T-helper 1 cell (primary cell): ENCODE data around the gene KLHL30.

Experiments used
- DNase-seq, 5 donors: peaks; one replicate each; pipeline ENCODE4 v3.0.0-alpha.2; 2012 to 2020
- total RNA-seq, 4 donors: gene quantifications; one replicate each; lab custom pipeline; 2026; lab: John Stamatoyannopoulos, UW

Gene KLHL30
- 0 reads per million in 4 donors for total RNA-seq

DNA sequence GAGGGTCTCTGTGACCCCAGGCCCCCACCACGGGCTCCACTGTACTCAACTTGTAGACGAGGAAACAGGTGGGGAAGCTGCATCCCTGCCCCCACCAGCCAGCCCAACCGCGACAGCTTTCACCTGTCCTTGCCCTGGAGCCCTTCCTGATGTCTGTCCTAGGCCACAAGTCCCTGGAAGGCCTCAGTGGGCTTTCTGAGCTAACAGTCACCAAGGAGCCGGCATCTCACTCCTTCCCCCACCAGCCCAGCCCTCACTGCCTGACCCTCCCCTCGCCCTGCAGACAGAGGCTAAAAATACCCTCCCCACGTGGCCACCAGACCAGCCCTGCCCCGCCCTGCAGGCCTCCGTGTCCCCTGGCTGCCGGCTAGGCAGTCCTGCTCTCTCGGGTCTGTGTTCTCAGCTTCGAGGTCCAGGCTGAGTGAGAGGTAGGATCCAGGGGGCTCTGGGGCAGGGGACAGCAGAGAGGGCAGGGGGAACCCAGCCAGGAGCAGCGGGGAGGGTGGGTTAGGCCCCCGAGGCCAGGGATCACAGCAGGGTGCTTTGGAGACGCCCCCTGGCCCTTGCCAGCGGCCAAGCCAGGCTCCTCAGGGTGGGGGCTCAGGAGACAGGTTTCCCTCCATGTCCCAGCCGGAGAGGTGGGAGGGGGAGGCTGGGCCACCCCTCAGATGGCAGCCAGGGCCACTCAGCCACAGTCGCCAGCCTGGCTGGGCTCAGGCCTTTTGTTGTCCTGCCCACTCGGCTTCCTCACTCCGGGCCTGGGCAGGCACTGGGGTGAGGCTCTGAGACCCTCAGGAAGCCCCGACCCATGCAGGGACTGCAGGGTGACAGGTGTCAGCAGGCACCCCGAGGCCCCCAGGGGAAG, at the start of gene KLHL30:
Gene KLHL30, plus strand, starts transcription at position 338 of the 865 bp plus-strand sequence. CDS start 2,087 bp downstream, outside the sequence.
- no peak for DNase-seq

DNA sequence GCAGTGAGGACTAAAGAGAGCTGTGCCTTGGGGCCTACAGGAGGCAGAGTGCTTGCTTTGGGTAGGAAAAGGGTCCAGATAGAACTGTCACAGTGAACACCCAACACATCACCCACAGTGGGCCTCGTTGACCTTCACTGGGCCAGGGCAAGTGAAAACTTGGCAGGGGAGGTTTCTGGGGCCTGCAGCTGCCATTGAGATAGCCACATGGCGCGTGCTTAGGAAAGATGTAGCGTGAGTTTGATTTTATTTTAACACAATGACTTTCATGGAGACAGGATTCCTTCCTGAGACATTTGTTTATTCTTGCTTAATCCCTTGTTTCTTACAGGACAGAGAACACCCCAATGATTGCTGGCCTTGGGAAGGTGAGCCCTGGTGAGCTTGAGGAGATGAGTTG, 47.6 kb upstream of the KLHL30 start:
- no peak for DNase-seq

DNA sequence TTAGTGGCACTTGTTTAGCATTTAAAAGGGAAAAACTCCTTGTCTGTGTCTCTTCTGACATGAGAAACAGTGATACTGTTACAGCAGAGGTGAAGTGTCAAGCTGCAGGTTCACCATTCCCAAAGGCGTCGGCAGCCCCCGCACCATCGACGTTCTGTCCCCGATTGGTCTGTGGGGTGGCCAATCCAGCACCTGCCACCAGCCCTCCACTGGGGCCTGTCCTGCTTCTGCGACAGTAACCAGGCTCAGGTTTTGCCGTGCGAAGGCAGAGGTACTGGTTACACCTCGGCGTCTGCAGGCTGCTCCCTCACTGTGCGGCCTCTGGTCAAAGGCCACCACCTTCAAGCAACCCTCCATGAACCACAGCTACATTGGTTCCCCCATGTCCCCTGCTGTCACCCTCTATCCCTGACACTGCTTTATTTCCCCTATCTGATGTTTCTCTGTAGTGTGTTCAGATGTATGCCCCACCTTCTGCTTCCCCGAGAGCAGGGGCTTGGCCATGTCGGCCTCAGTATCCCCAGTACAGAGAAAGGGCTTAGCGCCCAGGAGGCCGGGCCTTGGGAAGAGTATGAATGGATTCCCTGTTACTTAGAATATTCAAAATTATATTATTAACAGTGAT, 46.9 kb upstream of the KLHL30 start:
- DNase-seq: no peak

- no peak for DNase-seq
Measured at GRCh38 chr2:238092486-238093035, 45.9 kb upstream of the KLHL30 start.

DNA sequence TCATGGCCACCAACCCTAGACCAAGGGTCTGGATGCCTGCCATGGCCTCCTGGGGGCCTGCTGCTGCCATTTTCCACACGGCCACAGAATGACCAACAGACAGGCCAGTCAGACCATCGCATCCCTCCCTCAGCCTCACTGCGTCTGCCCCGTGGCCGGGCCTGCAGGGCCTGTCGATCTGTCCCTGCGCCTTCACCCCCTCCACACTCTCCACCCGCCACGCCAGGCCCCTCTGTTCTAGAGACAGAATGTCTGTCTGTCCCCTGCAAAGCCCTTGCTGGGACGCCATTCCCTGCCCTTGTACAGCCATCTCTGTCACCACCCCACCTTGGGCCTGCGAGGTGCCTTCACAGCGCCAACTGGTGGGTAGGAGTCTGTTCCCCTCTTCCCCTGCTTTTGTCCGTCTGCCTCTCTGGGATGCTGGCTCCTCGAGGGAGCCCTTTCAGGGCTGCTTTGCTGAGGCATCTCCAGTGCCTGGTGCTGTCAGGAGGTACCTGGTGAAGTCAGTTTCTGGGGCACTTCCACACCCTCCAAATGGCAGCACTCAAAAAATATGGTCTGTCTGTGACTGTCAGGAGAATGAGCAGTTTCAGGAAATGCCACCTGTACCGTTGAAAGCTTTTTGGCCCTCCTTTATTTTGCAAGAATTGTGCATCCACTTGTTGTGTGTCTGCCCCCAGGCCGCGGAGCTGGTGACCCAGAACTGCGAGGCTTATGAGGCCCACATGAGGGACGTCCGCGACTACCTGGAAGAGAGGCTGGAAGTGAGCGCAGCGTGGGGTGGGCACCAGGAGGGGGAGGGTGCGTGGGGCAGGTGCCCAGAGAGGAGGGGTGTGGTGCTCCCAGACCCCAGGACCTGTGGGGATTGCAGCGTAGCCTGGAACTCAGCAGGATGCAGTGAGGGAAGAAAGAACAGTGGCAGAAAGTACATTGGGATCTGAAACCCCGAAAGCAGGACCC, 45.0 kb upstream of the KLHL30 start:
- DNase-seq: no peak

GRCh38 chr2:238094438-238095022, 43.9 kb upstream of the KLHL30 start:
- DNase-seq: no peak

GRCh38 chr2:238095143-238095542, 43.3 kb upstream of the KLHL30 start:
- DNase-seq: no peak

DNA sequence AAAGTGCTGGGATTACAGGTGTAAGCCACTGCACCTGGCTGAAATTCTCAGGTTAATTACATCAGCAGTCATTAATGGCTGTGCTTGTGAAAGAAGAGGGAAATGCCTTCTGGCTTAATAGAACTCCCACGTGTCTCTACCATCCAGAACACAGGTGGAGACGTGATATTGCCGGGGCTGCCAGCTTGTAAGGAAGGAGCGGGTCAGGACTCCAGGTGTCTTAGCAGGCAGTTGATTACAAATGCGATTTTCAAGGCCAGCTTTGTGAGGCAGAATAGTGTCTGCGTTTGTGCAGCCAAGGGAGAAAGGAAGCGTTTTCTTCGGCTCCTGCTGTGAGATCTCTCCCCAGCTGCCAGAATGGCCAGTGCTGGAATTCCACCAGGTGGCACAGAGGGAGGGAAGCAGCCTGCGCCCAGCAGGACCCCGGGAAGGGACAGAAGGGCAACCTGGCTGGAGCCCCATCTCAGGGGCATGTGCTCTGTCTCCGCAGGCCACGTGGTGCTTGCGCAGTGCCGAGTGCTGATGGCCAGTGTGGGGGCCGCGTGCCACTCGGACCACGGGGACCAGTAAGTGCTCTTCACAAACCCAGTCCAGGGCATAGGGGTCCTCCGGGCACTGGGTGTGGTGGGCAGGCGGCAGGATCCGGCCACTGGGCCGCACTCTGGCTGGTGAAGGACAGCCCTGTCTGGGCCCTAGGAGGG, 42.0 kb upstream of the KLHL30 start:
- no peak for DNase-seq

GRCh38 chr2:238097201-238097987, 41.1 kb upstream of the KLHL30 start:
- DNase-seq: no peak

DNA sequence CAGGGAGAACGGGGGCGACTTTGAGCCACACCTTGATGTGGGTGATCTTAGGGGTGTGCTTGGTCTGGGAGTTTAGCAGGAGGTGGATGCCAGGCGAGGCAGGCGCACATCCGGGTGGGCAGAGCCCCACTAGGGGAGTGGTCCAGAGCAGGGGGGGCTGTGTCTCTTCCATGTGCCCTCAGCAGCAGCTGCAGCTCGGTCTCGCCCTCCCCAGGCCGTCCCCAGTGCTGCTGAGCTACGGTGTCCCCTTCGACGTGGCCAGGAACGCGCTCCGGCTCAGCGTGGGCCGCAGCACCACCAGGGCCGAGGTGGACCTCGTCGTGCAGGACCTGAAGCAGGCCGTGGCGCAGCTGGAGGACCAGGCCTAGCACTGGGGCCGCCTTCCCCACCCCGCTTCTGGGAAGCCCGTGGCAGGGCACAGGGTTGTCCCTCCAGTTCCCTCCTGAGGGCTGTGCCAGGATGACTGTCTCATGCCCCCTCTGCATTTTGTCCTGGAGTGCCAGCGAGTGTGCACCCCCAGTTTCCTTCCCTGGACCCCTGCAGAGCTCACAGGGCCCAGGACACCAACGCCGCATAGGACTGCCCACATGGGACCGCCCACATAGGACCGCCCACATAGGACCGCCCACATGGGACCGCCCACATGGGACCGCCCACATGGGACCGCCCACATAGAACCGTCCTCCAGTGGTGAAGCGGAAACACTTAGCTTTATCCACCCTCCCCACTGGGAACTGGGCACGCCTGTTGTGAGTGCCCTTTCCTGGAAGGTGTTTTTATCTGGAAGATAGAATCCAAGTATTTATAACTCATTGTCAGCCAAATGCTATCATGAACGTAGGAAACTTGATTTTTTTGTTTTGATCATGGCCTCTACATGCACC, 40.2 kb upstream of the KLHL30 start:
- peak in 1 of 5 donors; percentile 58 for DNase-seq

- no peak for DNase-seq
Measured at GRCh38 chr2:238098901-238099713, 39.4 kb upstream of the KLHL30 start.

DNA sequence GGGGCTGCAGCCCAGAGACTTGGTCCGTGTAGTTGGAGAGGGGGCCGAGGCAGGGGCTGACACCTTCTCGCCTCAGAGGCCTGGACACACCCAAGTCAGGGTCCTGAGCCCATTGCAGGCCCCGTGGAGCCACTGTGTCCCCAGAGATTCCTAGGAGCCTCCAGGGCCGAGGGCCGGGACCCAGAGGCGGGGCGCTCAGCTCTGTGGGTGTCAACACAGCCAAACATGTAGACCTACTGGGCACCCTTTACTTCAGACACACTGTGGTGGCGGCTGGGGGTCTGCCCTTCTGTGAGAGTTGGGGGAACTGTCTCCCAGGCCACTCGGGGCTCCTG, 38.8 kb upstream of the KLHL30 start:
- DNase-seq: no peak

DNA sequence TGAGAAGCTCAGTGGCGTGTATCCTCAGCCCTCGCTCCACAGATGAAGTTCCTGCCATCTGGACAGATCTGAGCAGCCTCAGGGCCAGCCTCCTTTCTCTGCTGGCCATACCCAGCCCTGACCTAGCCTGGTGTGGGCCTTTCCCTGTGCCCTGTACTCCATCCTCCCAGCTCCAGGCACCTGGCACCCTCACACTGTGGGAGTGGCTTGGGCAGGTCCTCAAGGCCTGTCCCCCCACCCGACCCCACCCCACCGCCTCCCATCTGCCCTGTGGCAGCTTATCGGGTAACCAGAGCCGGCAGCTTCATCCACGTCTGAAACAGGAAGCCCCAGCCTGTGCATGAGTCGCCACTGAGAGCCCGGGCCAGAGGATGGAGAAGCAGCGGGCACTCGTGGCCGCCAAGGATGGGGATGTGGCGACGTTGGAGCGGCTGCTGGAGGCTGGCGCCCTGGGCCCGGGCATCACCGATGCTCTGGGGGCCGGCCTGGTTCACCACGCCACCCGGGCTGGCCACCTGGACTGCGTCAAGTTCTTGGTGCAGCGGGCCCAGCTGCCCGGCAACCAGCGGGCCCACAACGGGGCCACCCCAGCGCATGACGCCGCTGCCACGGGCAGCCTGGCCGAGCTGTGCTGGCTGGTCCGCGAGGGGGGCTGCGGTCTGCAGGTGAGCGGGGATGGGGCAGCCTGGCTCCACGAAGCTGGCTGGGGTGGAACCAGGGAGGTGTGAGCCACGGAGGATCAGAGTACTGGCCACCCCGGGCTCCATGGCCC, 38.2 kb upstream of the KLHL30 start, which contains the start of gene ESPNL:
Gene ESPNL, plus strand, starts transcription at position 292 of the 772 bp plus-strand sequence. Its CDS starts 80 bp downstream, at position 372.
- DNase-seq: no peak

GRCh38 chr2:238100821-238101771, 37.4 kb upstream of the KLHL30 start:
- DNase-seq: no peak

DNA sequence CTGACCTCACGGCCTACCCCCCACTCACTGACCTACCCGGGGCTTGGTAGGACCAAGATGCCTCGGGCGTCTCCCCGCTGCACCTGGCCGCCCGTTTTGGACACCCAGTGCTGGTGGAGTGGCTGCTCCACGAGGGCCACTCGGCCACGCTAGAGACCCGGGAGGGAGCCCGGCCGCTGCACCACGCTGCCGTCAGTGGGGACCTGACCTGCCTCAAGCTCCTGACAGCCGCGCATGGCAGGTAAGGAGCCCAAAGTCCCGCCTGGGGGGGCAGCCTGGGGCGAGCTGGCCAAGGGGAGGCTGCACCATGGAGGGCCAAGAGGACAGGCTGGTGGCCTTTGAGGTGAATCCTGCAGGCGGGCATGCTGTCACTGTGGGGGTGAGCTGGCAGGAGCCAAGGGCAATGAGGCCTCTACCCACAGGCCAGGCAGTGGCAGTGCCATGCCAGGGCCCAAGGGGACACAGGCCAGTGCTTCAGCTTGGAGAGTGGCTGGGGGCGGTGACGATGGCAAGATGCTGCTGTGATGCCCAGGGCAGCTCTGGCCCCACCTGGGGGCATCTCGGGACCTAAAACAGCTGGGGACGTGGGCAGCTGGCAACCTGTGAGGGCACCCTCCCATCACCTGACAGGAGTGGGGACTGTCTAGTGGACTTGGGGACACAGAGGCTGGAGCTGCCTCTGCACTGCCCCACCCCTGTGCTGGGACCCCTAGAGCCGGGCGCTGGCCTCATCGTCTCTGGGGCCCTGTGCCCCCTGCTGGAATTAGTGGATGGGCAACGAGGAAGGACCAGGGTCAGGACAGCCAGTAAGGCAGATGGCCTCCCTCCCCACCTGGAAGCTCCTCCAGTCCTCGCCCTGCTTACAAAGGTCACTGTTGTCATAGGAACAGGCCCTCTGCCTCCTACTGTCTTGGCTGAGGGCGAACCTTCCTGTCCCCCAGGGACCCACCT, 36.3 kb upstream of the KLHL30 start:
- no peak for DNase-seq
